Colon (tissue), 2 donors: ENCODE data around the gene PAX6.

ENCODE experiments used
- FAIRE-seq: peaks from 2 replicates; lab custom pipeline; 2012; peaks lifted over from hg19 to GRCh38; lab: Jason Lieb, UNC
- donor health status: control.
- donor health status: control.

Gene PAX6

DNA sequence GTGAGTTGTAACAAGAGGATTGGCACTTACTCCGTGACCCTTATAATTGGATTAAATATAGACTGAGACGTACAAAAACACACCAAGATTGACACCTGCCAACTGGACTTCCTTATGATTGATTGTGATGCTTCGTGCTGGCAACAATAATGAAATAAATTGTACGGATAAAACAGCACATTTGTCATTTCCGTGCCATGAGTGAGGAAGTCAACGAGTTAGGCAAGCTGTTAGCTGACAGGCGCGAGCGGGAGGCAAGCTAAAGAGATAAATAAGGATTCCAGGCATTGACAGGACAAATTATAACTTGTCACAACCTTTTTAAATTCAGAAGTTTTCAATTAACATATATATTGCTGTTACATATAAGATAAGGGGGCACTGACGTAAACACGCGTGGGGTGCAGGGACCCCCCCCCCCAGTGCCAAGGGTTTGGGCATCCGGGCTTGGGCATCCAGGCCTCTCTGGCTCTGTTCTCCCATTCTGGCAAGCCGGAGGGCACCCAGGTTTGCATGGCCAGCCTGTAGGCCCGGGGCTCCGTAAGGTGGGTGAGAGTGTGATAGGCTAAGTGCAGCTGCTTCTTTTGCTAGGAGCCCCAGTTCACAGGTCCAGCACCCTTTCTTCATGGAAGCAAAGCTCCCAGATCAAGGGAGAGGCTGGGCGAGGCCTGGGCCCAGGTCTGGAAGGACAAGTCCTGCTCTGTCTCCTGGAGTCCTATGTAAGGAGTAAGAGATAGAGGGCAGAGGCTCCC lies 11.2 kb upstream of the PAX6 start:
- no peak for FAIRE-seq

DNA sequence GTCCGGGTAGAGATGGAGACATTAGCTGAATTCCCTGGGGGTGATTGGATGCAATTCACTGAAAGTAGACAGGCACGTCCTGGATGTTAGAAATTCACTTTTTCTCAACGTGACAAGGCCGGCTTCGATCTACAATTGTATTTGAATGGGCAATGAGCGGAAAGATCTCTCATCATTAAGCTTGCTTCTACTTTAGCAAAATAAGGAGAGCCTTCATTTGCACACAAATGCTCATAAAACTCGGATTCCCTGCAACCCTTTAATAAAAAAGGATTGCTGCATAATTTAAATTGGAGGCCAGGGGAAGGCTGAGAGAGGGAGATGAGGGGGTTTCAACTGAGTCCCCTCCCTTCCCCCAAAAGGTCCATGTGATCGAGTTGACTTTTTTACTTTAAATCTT lies 10.6 kb upstream of the PAX6 start:
- FAIRE-seq = no peak

DNA sequence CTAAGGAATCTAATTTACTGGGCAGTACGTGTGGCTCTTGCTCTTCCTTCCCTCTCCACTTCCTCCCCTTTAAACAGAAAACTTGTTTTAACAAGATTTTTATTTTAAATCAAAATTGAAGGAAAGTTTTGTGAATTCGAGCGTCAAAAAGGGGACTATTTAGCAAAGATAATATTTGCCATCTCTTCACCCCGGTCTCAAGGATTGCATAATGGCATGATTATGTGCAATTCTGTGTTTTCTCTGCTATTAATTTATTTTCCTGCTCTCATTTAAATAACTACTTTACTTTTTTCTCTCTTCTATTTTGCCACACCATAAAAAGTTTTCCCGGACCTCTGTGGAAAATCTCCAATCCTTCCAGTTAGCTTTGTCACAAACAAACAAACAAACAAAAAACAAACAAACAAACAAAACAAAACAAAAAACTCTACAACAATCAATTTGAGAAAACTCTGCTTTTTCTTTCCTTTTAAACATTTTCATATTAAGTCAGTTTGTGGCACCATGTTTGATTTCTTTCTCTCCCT lies 10.2 kb upstream of the PAX6 start:
- no peak for FAIRE-seq

DNA sequence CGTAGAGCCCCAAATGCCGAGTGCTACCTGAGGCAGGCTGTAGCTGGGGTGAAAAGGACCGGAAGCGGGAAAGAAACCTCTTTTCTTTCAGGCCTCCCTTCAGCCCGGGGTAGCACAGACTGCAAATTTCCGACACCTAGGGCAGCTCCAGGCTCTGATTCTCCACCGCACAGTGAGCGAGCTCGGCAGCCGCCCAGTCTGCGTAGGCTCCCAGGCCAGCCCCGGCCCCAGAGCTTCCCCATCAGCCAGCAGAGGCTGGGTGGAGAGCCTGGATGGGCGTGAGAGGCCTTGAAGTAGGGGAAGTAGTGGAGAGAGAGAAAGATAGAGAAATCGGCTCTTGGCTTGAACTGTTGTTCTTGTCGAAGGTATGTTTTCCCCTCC lies 9.3 kb upstream of the PAX6 start:
- FAIRE-seq = no peak

DNA sequence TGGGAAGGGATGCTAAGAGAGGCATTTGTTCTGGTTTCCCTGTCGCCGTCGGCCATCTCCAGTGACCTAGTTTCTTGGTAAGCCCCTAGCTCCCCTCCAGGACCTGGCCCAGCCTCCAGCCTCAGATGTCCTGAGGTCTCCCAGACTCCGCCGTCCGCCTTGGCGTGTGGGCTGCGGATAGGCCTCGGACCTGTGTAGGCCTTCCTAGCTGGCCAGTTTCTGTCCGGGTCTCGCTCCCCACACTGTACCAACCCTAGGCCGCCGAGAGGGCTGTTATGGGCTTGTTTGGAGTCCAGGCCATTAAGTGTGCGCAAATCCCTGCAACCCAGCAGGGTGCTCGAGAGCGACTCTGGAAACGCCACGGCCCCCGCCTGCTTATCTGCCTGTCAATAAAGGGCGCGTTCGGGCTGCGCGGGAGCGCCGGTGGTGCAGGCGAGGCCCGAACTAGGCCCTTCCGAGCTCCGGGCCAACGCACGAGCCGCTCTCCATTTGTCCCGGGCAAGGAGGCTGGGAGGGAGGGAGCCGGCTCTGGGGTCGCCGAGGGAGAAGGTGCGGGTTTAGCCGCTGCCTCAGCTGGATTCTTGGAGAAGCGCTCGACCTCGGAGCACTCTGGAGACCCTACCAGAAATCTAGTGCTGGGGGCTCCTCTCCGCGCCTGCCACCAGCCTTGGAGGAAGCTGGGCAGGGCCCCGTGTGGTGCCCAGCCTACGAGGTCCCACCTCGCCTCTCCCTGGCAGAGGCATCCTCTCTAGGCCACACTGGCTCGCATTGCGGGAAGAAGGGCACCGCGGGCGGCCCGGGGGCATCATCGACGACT lies 8.7 kb upstream of the PAX6 start:
- no peak for FAIRE-seq

DNA sequence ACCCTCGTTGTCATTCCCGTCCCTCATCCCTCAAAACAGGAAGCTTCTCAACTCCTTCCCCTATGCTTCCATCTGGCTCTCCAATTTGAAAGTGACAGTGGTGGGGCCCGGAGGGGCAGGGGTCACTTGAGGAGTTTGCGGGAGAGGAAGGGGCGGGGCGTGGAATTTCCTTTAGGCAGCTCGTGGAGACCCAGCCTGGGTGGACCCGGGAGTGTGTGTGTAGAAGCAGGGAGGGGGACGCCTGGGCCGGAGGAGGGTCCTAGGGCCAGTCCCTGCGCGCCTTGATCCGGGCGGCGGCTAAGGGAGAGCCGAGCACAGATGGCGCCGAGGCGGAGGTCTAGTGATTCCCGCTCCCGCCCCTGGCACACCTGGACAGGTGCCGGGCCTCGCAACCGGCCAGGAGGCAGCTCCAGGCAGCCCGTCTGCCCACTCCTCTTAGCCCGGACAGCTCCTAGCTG lies 7.8 kb upstream of the PAX6 start:
- no peak for FAIRE-seq

DNA sequence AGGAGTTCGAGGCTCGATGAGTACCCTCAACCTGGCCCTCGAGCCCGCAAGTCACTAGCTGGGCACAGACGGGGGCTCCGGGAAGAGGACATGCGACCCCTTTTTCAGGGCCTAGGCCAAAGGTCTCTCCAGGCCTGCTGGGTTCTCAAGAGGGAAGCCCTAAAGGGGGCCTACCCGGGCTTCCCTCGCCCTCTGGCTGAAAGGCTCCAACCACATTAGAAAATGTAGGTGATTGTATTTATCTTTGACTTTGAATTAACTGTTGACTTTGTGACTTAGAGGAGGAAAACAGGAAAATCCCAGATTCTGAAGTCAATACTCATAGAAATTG lies 7.3 kb upstream of the PAX6 start:
- no peak for FAIRE-seq

DNA sequence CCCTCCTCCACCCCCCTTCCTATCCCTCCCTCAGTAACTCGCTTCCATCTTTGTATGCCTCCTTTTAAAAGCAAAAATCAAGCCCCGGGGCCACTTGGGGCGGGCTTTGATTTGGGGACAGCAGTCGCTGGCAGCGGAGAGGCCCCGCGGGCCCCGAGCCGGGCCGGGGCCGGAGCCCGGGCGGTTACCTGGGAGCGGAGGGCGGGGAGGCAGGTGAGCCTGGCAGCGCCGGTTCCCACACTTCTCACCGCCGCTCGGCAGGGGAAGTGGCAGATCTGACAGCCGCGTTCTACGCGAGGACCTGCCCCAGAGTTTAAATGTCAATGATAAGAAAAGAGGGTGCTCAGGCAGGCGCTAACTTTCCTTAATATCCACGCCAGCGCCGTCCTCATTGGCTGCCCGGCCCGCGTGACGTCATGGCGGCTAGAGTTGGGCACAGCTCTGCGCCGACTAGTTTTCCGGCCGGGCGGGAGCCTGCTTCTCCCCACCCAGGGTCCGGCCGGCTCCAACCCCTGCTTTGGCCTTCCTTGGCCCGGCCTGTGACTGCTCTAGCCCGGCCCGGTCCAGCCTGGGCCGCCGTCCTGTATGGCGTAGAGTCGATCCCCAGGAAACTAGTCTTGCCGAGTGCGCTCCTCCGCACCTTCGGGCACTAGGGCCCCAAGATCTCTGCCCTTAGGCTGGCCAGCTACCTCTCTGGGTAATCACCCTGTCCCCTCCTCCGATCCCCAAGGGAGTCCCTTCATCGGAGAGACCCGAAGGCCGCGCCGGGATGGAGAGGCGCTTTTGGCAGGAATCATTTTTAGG lies 6.7 kb upstream of the PAX6 start:
- no peak for FAIRE-seq

DNA sequence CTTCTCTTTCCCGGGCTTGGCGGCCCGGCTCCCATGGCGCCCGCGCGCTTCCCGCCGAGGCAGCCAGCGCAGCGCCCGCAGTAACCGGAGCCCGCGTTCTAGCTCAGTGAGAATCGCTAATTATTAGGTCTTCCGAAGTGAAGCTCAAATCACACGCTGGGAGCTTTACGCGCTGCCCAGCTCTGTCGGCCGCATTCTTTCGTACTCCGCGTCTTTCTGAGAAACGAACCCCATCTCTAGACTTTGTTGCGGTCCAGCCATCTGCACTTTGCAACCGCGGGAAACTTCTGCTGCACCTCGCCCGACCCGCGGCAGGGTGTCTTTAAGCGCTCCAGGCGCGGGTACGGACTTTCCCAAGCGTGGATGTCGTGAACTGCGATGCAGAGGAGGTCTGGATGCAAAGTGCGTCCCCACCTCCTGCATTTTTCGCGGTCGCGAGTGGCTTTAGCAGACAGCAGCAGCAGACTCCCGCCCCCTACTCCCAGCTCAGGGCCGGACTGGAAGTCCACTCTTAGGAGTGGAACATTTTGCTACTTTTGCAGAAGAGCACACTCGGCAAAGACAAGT lies 6.0 kb upstream of the PAX6 start:
- FAIRE-seq = no peak

DNA sequence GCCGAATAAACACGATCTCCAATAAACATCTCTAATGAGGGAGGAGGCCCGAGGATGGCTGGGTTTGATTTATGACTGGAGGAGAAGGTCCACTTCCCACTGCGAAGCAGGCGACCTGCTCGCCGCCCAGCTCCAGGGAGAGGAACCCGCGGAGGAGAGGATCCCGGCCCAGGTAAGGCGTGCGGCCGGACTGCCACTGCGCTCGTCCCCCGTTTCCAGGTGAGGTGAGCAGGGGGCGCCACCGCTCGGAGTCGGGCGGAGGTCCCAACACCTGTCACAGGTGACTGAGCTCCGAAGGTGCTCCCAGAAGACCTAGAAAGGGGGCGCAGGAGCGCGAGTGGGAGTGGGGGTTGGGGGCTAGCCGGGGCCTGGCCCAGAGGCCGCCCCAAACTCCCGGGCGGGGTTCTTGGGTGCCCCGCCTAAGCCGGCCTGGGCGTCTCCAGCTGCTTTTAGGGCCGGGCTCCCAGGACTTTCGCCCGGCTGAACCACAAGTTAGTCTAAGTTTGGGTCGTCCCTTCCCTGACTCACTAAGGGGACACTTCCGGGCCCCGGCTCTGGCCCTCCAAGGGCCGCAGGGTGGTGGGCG lies 5.4 kb upstream of the PAX6 start:
- no peak for FAIRE-seq

DNA sequence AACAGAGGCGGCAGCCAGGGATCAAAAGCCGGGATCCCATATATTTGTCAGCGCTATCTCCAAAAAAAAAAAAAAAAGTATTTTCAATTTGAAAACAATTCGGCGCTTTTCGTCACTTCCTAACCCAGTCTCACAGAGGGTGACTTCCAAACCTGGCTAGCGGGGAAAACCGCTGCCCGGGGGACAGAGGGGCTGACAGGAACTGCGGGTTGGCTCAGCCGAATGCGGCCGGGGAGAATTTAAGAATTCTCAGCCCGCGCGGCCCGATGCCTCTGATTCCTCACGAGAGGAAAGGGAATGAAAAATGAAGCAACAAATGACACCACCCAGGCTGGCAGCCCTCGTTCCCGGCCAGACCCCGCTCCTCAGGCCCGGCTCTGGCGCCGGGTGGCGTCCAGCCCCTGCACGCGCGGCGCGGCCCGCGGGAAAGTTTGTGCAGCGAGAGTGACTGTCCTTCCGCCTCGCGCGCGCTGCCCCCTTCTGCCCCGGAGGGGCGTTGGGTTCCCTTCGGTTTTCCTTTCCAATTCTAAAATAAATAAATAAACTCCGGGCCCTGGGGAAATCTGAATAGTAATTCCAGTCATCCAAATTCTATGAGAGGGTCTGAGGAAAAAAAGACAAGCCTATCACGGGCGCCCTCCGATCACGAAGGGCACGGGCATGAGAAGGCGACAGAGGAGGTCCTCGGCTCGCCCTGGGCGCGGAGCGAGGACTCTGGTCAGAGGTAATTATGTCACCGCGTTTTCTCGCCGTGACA lies 4.8 kb upstream of the PAX6 start:
- FAIRE-seq = no peak

DNA sequence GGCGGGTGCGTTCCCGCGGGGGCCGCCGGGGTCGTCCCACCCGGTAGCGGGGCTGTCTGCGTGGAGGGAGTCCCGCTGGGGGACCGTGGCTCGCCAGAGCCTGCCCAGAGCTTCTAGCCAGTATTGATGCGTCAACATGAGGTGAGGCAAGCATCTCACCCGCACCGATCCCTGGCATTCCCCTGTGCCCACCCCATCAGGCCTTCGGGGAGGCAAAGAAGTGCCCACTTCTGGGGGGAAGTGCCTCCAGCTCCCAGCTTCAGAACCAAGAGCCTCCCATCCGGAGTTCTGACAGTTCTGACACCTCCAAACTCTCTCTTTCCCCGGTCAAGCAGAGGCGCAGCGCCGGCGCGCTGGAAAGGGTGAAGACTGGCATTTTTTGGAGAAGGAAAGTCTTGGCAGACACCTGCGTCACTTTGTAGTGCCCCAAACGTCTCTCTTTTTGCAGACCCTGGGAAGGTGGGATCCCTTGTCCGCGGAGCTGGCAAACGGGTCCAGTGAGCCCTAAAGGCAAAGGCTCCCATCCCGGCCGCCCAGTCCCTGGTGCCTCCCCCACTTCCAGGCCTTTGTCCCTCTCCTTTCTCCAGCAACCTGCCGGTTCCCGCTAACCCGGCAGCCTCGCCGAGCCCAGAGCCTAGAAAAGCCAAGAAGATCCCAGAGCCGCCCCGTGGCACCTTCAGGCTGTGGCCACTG lies 3.2 kb upstream of the PAX6 start:
- no peak for FAIRE-seq

DNA sequence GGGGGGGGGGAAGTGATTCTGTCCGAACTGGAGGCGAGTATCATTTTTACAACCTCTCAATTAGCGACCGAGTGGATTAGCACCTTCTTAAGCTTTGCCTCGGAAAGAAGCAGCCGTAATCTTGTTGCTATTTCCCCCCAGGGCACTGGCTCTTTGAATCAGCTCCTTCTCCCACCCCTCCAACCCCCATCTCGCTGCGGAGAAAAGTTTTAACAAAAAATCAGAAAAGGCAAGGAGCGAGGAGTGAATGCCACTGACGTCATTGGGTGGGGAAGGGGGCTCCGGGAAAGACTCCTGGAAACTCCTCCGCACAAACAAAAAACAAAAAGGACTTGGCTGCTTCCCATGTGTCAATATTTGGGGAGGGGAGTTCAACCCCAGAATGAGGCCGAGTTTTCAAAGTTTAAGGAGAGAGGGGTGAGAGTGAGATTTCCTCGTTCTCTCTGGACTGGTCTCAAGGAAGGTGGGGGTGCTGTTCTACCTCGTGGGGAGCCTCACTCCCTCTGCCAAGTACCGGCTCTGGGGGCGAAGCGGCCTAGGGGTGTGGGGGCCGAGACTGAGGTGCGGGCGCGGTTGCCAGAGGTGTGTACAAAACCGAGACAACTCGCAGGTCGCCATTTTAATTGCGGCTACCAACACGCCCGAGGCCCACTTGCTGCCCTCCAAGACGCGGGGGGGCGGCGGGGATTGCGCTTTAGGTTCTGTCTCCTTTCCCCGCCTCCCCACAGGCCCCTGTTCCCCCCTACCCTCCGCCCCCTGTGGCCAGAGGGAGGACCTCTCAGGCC lies 2.5 kb upstream of the PAX6 start:
- FAIRE-seq = no peak

DNA sequence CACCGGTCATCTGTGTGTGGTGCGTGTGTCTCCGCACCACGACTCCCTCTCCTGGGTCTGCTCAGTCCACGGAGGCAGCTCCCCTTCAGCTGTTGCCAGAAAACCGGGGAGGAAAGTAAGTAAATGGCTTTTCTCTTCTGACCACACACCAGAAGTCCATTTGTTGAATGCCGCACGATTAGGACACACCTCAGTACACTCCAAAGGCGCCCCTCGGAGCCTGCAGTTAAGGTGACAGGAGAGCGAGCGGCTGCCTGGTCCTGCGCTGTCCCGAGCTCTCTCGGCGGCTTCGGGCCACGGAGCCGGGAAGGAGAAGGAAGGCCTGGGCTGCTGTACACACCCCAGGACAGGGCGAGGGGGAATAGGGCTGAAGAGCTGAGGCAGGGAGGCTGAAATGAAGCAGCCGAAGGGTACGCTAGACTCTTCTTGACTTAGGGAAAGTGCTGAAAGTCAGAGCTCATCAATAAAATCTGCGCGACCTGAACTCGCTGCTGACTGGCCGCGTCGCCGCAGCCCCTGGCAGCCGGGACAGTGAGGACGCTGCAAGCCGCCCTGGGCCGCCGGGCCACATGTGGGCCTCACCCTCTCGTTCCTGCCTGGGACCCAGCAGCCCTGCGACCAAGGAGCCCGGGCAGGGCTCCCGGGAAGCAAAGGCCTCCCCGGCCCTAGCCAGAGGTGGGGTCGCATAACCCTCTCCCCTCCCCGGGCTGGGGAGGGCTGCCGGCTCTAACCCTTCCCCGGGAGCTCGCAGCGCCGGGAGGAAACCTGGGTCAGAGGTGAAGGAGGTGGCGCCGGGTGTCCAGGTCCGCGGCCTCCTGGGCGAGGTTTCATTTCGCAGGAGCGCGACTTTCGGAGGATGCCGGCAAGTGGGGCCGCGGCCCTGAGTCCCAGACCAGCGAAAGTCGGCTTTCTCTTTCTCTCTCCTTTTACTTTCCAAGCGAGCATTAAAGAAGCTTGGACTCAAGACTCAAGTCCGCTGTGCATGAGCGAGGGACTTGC lies 1.6 kb upstream of the PAX6 start:
- no peak for FAIRE-seq

DNA sequence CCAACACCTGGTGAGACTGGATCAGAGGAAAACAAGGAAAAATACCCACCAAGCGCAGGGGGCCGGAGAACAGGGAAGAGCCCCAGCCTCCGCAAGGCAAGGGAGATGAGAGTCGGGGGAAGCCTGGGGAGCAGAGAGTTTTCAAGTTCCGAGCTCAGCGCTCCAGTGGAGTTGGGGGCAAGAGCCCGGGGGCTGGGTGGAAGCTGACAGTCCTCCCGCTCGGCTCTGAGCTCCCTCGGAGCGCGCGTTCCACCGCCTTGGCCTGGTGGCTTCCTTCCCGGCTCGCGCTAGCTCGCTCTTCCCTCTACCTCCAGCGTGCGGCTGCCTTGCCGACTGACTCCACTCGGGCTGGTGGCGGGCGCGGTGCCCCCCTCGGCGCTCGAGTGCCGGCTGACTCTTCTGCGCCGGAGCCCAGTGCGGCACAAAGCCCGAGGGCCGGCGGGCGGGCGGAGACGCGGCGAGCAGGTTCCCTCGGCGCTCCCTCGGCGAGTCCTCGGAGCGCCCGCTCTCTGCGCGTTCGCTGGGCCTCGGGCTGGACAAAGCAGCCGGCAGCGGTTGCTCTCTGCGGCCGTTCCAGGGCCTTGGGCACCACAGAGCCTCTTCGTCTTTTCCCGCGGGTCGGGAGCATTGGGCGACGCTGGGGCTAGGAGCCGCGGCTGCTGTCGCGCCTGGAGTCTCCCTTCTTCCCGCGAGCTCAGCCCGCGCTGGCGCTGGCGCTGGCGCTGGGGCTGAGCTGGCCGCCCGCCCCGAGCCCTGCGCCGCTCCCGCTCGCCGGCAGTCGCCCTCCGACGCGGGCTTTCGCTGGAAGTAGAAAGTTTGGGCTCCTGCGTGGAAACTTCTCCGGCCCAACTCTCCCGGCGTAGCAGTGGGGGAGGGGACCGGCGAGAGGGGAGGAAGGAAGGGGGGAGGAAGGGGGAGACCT lies 1.0 kb downstream of the PAX6 start:
- no peak for FAIRE-seq

DNA sequence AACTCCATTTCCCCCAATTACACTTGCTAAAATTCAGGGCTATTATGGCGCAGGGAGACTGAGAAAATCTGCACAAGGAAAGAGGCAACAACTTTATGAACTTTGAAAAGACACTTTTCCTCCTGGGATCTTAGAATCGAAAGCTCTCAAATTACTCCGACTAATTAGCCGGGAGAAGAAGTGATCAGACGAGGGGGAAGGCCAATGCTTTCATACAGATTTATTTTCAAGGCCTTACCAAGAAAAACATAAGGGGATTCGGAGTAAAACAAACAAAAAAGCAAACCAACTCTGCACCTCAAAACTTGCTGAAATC lies 1.6 kb downstream of the PAX6 start:
- no peak for FAIRE-seq

DNA sequence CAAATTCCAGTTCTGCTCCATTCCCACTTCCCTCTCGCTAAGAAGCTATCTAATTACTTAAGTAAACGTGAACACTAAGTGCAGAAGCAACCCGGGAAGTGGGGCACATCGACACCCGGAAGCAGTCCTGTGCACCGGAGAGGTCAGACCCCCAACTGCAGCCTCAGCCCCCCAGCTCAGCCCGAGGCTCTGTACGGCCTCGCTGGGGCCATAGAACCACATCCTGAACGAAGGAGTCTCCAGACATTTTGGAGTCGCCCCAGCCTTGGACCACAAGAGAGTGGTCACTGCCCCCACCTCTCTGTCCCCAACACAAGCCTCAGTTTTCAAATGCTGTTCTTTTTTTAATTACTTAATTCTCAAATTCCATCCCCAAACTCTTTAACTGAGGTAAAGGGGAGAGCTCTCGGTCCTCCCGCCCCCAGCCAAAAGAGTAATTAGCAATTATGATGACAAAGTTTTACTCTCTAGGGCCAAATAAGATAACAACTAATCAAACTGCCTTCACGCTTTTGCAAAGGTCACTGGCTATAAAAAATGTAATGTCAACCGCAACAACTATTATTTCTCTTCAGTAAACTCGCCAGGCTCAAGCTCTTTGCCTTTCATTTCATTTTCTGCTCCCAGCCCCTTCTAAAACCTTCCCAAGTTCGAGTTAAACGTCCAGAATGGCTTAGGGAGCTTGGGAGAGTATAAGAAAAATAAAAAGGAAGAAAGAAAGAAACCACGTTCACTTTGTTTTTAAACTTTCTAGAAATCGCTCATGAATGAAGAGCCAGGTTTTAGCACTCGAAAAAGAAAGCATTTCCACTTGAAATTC lies 2.2 kb downstream of the PAX6 start:
- FAIRE-seq = no peak
